8988T (cell line): ENCODE results near the gene AHRR.
"Not testable (repeated sequence)": the region's sequence is repeated elsewhere in the genome, so short reads cannot be mapped to it uniquely, and the experiment has no call there.

Experiments
- DNase-seq: peaks from one replicate; pipeline ENCODE4 v3.0.0; 2011

The AHRR gene

DNA sequence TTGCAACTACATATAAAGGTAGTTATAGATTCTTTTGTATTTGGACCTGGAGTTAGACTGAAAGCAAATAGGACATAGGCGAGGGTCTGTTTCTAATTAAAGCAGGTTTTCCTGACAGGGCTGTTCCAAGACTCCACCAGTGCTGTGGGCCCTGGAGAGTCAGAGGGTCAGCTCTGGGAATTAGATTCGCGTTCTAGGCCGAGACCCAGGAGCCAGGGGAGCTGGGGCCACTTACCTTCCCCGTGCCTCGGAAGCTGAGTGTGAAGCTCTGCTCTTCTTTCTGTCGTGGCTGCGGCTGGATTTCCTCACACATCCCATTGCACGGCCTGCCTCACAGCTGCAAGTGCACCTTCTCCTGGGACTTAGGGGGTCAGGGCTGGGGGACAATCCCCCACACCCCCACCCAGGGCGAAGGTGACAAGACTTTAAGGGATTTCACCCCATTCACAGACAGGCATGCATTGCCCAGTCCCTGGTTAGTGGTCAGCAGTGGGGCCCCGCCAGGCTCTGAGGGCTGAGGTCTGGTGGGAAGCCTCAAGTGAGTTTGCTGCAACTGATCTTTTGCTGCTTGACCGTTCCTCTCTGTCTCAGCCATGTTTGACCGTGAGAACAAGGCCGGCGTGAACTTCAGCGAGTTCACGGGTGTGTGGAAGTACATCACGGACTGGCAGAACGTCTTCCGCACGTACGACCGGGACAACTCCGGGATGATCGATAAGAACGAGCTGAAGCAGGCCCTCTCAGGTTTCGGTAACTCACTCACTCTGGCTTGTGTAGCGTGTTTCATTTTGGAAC lies 15.3 kb upstream of the AHRR start:
- DNase-seq = no peak

DNA sequence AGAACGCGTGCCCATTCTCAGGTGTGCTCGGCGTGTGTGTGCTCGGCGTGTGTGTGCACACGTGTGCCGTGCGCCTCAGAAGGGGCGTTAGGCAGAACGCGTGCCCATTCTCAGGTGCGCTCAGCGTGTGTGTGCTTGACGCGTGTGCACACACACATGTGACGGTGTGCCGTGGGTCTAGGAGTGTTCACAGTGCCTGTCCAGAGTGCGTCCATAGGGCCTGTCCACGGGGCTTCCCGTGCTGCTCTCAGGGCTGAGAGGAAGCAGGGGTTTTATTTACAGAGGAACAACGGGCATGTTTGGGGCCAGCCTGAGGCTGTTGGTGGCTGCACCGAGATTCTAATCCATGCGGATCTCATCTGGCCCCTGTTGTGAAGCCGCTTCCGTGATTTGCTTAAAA lies 14.2 kb upstream of the AHRR start:
- no peak for DNase-seq

DNA sequence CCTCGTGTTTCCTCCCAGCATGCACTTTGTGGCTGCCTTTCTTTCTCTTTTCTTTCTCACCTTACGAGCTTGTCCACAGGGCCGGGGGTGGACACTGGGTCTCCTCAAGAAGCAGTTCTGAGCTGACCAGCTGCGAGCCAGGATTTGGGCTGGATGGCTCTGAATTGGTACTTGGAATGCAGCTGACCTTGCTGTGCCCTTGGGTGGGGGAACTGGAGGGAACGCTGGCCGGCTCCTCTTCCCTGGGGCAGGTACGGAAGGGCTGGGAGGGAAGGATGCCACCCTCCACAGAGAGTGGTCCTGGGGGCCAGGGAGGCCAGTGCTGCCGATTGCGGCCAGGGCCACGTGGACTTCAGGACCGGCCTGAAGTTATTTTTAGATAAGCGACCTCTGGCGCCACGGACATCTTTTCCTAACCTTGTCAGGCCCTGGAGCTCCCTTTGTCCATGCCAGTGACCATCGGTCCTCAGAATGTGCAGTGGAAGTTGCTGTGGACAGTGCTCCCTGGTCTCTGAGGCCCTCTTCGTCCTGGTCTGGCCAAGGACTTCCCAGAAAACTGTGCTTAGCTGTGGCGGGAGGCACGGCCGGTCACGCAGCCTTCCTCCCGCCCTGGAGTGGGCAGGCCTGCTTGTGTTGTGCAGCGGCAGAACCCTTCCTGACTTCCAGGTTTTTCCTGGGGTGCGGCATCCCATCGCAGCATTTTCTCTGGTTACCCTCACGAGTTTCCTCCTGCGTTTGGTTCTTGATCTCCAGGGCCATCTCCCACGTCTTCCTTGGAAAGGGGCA lies 13.5 kb upstream of the AHRR start:
- DNase-seq = no peak

DNA sequence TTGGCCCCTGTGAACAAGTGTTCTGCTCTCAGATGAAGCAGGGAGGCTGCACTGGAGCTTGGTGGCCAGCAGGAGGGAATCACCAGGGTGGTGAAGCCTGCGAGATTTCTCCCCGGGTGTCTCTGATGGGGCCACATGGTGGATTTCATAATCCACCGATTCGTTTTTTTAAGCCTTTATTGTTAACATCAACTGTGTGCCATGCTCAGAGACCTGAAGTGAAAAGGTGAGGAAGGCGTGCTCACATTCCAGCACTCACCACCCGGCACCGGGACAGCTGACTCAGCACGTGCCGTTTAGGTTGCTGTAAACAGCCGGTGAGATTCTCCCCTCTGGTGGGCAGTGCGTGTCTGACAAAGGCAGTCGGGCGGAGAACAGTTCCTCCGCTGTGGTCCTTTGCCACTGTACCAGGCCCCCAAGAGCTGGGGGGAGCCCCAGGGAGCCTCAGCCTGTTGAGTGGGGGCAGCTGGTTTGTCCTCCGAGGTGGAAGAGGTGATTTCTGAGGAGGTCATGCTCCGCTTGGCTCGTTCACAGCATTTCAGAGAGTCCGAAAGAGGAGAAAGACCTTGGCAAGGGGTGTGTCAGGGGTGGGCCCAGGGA lies 12.7 kb upstream of the AHRR start:
- DNase-seq = no peak

DNA sequence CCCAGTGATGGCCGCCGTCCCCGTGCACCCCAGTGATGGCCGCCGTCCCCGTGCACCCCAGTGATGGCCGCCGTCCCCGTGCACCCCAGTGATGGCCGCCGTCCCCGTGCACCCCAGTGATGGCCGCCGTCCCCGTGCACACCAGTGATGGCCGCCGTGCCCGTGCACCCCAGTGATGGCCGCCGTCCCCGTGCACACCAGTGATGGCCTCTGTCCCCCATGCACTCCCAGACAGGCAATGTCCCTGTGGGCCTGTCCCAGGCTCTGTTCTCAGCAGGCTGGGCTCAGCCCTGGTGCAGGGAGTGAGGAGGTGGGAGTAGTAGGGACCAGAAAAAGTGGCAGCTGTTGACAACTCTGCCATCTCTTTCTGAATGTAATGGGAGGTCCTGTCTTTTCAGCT lies 11.7 kb upstream of the AHRR start:
- not testable (repeated sequence) for DNase-seq

DNA sequence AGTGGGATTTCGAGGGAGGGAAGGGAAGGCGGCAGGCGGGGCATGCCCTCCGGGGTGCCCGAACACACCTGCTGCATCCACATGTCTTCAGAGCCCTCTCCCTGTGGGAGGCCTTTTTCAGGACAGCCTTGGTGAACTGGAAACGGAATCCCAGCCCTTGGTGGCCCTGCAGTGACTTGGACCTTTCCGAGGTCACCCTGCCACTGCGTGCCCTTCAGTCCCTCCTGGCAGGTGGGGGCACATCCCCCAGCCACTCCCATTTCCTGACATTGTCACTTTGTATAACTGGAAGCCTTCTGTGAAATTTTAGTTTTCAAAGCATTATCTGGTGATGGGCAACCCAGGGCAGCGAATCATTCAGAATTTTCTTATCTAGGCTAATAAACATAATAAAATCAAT lies 11.0 kb upstream of the AHRR start:
- no peak for DNase-seq

DNA sequence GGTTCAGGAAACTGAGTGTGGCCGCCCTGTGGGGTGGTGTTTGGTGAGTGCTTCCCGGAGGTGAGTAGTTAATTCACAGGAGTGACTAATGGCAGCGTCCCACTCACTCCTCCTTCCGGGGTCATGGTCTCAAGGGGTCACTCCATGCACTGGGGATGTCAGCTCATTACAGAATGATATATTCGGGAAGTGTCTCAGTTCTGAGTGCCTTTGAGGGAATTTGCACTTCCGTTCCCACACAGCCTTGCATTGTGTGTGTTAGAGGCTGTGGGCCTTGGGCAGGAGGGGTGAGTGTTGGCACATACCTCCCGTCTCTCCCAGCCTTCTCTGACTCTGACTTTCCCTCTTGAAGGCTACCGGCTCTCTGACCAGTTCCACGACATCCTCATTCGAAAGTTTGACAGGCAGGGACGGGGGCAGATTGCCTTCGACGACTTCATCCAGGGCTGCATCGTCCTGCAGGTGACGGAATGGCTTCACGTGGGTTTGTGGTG lies 10.5 kb upstream of the AHRR start:
- no peak for DNase-seq

DNA sequence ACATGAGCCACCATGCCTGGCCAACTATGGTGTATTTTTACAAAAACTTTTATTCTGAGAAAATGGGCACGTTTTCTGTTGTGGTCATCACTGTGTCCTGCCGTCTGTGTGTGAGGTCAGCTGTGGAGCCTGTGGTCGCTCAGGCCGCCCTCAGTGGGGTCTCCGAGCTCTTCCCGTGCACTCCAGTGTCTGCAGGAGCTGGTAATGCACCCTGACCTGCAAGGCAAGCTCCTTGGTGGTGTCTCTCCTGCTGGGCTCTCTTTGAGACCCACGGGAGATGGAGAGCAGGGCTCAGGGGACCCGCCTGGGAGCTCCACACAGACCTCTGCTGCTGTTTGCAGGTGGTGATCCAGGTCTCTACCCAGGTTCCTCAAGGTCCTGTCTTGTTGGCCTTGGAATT lies 9.6 kb upstream of the AHRR start:
- no peak for DNase-seq

DNA sequence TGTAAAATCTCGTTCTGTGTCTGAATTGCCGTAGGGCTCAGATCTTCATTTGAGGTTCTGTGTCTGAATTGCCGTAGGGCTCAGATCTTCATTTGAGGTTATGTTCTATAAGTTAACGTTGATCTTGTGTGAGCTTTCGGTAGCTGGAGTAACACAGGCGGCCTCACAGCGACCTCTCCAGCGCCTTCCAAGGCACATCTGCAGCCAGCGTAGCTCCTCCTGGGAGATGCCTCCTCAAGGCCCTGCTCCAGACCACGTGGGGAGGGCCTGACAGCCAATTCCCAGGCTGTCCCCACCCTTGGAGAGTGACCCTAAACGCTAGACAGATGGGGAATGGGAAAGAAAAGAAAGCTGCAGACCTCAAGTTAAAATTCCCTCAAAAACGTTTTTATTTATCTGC lies 8.7 kb upstream of the AHRR start:
- DNase-seq = no peak

DNA sequence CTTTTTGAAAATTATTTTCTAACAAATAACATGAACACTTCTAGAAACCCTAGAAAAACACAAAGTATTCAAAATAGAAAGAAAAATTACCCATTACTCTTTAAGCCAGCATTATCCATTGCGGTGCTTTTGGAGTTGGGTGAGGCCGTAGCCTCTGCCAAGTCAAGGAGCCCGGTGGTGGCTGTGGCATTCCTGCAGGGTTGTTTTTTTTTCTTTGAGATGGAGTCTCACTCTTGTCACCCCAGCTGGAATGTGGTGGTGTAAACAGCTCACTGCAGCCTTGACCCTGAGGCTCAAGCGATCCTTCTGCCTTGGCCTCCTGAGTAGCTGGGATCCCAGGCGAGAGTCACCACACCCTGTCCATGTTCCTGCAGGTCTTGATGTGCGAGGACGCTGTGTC lies 8.2 kb upstream of the AHRR start:
- no peak for DNase-seq

DNA sequence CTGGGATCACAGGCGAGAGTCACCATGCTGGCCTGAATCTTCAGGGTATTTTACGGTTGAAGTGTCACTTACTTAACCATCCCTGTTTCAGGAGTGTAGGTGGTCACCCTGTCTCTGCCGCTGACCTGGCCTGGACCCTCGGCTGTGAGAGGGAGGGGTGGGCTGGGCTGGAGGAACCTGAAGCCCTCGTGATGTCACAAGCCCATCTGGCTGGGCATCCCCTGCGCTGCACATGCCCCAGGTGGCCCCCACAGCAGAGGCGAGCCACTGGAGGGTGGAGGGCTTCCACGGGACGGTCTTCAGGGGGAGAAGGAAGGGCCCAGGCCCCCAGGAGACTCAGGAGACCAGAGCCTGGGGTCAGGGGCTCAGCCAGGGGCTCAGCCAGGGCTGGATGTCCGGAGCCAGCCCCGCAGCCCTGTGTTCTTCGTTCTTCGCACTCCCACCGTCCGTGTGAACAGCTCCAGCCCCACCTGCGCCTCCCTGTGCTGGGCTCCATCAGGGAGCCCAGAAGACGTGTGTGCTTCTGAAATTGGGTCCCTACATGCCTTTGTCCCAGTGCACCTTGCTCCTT lies 7.6 kb upstream of the AHRR start:
- DNase-seq = no peak

DNA sequence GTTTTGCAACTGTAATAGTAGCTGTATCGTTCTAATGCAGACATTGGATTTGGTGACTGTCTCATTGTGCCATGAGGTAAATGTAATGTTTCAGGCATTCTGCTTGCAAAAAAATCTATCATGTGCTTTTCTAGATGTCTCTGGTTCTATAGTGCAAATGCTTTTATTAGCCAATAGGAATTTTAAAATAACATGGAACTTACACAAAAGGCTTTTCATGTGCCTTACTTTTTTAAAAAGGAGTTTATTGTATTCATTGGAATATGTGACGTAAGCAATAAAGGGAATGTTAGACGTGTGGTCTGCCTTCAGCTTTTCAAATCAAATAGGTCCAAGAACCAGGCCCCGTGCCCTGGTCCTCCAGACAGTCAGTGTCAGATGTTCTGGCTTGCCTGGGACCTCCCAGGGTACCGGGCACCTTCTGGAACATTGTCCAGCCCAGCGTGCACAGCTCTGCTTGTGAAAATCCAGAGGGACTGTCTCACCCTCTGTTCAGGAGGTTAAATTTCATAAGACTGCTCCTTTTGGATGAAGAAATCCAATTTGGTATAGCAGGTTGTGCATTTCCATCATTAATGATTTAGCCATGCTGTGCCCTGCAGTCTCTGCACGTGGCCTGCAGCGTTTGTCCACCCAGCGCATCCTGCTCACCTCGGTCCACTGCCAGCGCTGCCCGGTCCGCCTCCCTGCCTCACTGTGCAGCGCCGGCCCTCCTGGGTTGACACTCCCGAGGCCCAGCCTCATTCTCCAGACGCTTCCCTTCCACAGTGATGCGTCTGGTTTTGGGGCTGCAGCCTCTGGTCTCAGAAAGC lies 6.6 kb upstream of the AHRR start:
- DNase-seq = no peak

DNA sequence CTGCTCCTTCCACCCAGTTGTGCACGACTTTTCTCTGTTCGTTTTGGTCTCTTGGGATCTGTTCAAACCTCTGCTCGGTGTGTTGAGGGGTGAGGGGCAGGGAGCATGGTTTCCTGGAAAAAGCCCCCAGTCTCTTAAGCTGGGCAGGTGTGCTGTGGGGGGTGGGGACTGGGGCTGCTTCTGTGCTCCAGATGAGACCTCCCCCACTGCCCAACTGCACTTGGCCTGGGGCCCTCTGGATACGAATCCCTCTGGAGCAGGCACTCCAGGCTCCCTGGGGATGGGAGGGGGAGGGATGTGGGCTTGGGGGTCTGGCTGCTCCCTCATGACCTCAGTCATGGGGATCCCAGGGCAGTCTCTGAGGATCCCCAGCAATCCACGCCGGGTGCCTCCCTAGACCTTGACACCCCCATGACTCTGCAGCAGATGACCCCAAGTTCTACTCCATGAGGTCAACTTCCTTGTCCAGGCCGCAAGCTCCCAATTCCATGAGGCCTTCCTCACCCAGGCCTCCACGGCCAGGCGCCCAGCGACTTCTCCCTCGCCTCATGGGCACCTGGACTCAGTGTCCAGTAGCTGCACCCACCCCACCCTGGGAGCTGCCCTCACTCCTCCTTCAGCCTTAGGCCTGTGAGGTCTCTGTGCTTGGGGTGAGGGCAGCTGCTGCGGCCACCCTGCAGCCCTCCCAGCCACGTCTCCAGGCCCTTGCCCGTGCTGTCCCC lies 5.9 kb upstream of the AHRR start:
- DNase-seq = no peak

DNA sequence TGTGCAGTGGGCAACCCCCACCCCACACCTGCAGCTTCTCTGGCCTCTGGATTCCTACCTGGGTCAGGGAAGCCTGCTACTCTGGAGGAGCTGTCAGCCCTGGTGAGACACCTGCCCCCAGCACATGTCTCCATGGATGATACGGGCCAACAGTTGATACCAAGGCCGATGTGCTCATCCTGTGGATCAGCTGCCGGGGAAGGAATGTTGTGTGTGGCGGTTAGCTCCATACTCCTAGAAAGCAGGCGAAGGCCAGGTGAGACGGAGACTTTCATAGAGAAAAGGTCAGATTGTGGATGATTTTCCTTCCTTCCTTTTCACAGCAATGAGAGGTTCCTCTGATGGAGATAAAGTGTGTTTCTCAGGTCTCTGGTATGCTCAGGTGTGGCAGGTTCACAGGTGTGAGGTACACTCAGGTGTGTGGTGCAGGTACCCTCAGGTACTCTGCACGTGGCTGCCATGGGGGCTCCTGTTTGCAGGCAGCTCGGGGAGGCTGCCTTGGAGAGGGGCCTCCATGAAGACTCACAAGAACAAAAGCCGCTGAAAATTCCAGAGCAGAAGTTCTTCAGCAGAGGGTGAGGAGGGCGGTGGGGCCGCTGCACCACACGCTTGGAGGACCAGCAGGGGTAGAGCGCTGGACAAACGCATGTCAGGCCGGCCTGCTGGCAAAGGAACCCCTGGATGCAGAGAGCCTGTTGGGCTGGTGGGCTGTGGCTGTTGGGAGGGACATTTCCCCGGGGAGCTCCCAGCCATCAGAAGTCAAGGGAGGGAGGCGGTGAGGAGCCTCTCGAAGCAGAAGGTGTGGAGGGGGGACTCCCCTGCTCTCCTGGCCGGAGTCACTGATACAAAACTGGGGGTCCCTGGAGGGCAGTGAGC lies 5.1 kb upstream of the AHRR start:
- no peak for DNase-seq

DNA sequence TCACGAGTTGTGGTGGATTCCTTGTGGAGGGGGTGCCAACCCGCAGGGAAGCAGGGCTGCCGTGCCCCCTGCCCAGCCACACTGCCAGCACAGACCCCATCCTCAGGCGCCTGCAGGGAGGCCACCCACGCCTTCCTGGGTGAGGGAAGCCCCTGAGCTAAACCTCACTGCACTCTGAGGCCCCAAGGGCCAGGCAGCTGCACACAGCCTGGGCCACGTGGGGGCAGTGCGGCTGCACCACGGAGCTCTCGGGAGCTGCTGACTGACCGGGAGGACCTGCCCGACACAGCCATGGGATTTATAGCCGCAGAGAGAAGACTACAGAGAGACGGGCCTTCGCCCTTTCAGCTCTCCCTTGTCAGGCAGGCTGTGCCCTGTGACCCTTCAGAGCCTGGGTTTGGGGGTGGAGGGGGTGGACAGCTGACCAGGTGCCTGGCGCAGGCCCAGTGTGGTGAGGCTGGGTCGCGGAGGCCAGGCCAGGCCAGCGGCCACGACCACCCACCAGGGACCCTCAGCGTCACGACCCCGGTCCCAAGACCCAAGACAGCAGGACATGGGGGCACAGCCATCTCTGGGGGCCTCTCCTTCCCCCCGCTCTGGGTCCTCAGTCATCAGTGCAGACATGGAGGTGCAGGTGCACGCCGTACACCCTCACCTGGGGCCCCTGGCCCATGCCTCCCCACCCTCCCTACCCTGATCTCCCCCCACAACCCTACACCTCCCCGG lies 4.3 kb upstream of the AHRR start:
- DNase-seq = peak; percentile 95

DNA sequence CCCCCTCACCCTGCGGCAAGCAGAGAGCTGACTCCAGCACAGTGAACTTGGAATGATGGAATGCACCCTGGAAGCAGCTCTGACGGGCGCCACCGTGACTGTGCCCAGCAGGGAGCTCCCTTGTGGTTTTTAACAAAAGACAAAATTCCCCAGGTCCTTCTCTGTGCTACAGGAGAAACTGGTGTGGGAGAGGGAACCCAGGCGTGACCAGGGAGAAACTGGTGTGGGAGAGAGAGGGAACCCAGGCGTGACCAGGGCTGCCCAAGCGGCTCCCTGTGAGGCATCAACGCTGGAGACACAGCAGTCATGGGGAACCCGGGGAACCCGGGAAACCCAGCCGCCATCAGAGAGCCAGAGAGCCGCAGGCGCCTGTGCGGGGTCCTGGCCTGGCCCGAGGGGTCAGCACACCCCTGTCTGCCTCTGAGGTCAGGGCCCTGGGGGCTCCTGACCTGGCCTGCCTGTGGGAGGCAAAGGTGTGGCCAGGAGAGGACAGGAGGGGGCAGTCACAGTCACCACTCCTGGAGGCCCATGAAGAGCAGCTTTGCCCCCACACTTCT lies 3.1 kb upstream of the AHRR start:
- peak; percentile 71 for DNase-seq

DNA sequence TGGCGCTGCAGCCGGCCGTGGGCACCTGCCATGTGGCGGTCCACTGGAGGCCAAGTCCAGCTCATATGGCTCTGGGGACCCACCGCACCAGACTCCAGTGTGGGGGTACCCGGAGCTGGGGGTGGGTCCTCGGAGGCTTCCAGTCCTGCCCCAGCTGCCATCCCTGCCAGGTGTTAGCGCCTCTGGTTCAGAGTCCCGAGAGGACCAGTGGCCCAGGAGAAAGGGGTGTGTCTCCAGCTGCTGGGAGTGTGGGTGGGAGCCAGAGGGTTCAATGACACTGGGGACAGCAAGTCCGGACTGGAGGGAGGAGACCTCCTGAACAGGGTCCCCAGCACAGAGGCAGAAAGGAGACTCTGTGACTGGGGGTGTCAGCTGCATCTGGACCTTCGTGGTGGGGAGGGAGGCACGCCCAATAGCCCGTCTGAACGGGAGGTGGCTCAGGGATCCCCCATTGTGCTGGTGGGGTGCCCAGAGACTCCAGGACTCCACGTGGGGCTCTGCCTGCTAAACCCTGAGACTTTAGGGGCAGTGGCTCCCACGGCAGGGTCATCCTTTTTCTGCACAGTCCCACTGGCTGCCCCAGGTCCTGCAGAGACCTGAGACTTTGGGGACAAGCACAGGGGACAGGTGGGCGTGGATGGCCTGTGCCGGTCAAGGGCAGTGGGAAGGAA lies 2.4 kb upstream of the AHRR start:
- no peak for DNase-seq

DNA sequence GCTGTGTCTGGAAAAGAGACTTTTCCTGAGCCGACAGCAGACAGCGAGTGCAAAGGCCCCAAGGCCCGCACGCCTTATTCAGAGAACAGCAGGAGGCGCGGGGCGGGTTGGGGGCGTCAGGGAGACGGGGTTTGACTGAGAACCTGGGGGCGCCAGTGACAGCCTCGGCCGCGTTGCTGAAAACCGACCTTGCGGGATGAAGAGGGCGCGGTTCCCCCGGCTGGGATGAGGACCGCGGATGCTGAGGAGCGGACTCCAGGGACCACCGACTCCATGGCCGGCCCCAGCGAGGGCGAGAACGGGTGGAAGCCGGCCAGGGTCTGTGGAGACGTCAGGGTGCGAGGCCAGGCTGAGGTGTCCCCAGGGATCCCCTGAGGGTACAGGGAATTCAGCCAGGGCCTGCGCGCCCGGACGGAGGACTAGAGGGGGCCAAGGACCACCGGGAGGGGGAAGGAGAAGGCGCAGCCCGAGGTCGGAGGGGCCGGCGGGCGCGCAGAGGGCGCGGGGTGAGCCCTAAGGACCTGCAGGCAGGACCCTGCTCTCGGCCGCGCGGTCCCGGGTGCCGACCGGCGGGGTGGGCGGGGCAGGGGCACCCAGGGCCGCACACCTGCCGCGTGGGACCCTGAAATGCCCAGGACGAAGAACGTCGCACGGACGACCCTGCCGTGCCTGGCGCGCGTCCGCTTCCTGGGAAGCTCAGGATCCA lies 837 bp upstream of the AHRR start:
- no peak for DNase-seq
